Body of pancreas (tissue), 4 donors: ENCODE data around the gene IFNK. TPM values are rescaled to one million over a fixed set of nuclear protein-coding genes. Genes with fewer than 3 reads are reported as not detected.

ENCODE experiments used
- ATAC-seq: fragments of 150-250 bp; one replicate; pipeline ENCODE4 v1.9.1; 2016
- DNase-seq, 4 donors: peaks; one replicate each; pipeline ENCODE4 v3.0.0-alpha.2; 2019
- H3K27ac ChIP-seq, 4 donors: fragments of 200-600 bp; sonication (generic); 1 replicate in 3 of 4; 2 replicates in 1 of 4; pipeline versions ENCODE4 v1.5.1 to v1.6.1; 2016 to 2019; ENCODE audit warnings: mild to moderate bottlenecking in 1 of 4, mixed read lengths in 1 of 4, moderate library complexity in 1 of 4
- H3K27me3 ChIP-seq, 2 donors: fragments of 200-600 bp; sonication (generic); one replicate each; pipeline ENCODE4 v1.6.0; 2016; ENCODE audit warnings: mild to moderate bottlenecking in 1 of 2
- H3K36me3 ChIP-seq, 2 donors: fragments of 200-600 bp; sonication (generic); replicated peaks in 1 of 2; 2 replicates each; pipeline ENCODE4 v1.5.1; 2016; ENCODE audit warnings: low read depth in 2 of 2; ENCODE audit not compliant: insufficient read depth in 1 of 2
- H3K4me1 ChIP-seq: fragments of 200-600 bp; sonication (generic); one replicate; pipeline ENCODE4 v1.6.0; 2016
- H3K4me3 ChIP-seq, 2 donors: fragments of 200-600 bp; sonication (generic); 1 replicate in 1 of 2; 2 replicates in 1 of 2; pipeline ENCODE4 v1.5.1; 2016 to 2019
- H3K9me3 ChIP-seq, 3 donors: fragments of 200-600 bp; sonication (generic); 1 replicate in 2 of 3; 2 replicates in 1 of 3; pipeline ENCODE4 v1.5.1; 2016
- CTCF ChIP-seq, 7 experiments: fragments of 450-650 bp in 4 of 7; fragments of 200-600 bp in 3 of 7; sonication (generic) in 3 of 7; IDR thresholded peaks; one replicate each; pipeline ENCODE4 v1.5.1; 2016 to 2019; ENCODE audit warnings: antibody characterized with exemption in 7 of 7
- POLR2A ChIP-seq, 3 donors: fragments of 450-650 bp; IDR thresholded peaks; one replicate each; pipeline ENCODE4 v1.6.1; 2016; ENCODE audit warnings: antibody characterized with exemption in 3 of 3, mild to moderate bottlenecking in 2 of 3
- WGBS, 2 donors: methylation state at CpG; one replicate each; pipeline ENCODE4 v1.1.5; 2017; 5-methylcytosine and 5-hydroxymethylcytosine counted together
- intact Hi-C: fragments of 100-400 bp; cut with DNase I; formaldehyde crosslinking; loops from one replicate; pipeline ENCODE4 v1.15.1; 2023
- total RNA-seq, 2 donors: library from RNA; depleted of rRNA; stranded (reverse); fragments of >200 nt; gene quantifications; one replicate each; pipeline ENCODE4 v1.1.0, GENCODE V29; 2016

The IFNK gene
- total RNA-seq, 2 donors from 2014 or later: not detected

- Histone ChIP-seq H3K9me3 (no peaks in the 10 kb centered on the region), H3K27ac (no peak overlapping the region), H3K4me1 (peaks cover 32% of the 10 kb centered on the region), H3K36me3 (peaks cover 0 to 2% of the 10 kb centered on the region in 2 donors), H3K4me3 (no peak overlapping the region), H3K27me3 (no peaks in the 10 kb centered on the region)
- TF ChIP-seq POLR2A (IDR thresholded peaks at IDR 0.05) (no peak), CTCF (IDR thresholded peaks at IDR 0.05) (no peak)
- no peak for ATAC-seq
- WGBS, 2 donors: 81 to 84% methylated on average over 4 of the region's 4 CpGs
- no peak for DNase-seq
- intact Hi-C loops: no loop called here
These were observed 46.9 kb downstream of the IFNK start for GRCh38 chr9:27571011-27571410.

DNA sequence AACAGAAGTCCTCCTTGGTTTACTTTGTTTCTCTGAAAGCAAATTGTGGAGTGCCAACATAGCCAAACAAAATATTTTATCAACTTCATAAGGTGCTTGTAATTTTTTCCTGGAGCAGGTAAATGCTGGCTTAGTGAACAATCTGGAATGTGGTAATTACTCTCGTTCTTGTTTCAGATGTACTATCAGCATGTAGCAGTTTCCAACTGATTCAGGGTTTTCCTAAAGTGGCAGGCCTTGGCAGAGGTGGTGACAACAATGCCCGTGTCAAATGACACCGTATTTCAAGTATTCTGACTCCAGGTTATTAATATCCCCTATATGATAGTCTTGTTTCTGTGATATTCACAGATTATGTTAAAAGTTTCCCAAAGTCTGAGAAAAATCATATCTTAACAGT lies 48.0 kb downstream of the IFNK start:
- WGBS, 2 donors: 12% methylated on average over 3 of the region's 3 CpGs
- DNase-seq: peak in 2 of 4 donors; percentile 10 to 16
- TF ChIP-seq CTCF (IDR thresholded peaks at IDR 0.05) (no peak), POLR2A (IDR thresholded peaks at IDR 0.05) (no peak)

DNA sequence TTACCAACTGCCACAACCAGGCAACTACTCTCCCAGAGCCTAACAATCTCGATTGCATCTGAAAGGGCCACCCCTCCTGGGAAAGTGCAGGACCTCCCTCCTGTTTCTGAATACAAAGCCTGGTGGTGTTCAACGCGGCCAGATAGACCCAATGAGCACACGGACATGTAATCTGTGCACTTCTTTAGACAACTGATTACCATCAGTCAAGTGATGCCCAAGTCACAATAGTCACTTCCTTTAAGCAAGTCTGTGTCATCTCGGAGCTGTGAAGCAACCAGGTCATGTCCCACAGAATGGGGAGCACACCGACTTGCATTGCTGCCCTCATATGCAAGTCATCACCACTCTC lies 48.5 kb downstream of the IFNK start:
- intact Hi-C loops: no loop called here
- no peaks in the 10 kb centered on the region for H3K36me3 ChIP-seq

More for the DNA sequence above, 48.0 kb downstream of the IFNK start:
- Histone ChIP-seq H3K4me3 (no peak overlapping the region), H3K27ac (peak overlapping the region; percentile 27 to 98 (median 94)), H3K36me3 (no peaks in the 10 kb centered on the region), H3K4me1 (peaks cover 32% of the 10 kb centered on the region), H3K9me3 (no peaks in the 10 kb centered on the region), H3K27me3 (no peaks in the 10 kb centered on the region)
- ATAC-seq: no peak
- intact Hi-C loops: no loop called here

GRCh38 chr9:27572918-27573633 lies 49.0 kb downstream of the IFNK start, which contains the start of gene C9orf72:
Gene C9orf72, minus strand, starts transcription at chr9:27573481. Its CDS starts 6,361 bp downstream, at chr9:27567120.
- peak; percentile 89 for ATAC-seq
- TF ChIP-seq CTCF (IDR thresholded peaks at IDR 0.05) (no peak), POLR2A (IDR thresholded peaks at IDR 0.05) (peak; percentile 85 to 91 (median 85))
- H3K9me3 ChIP-seq: no peaks in the 10 kb centered on the region
- no peaks in the 10 kb centered on the region for H3K27me3 ChIP-seq
- WGBS, 2 donors: 0 to 1% methylated on average over 27 to 64 of the region's 72 CpGs
- peak within 1 kb of the TSS; percentile 80 to 98 (median 94) for H3K27ac ChIP-seq
- H3K36me3 ChIP-seq: no peaks in the 10 kb centered on the region
- peaks cover 32% of the 10 kb centered on the region for H3K4me1 ChIP-seq
- H3K4me3 ChIP-seq: peak within 1 kb of the TSS; percentile 49 to 55
- peak in 3 of 4 donors; percentile 78 to 84 (median 83) for DNase-seq
- intact Hi-C loops: no loop called here

More for the DNA sequence above, 48.5 kb downstream of the IFNK start:
- DNase-seq (peak; percentile 35 to 69 (median 46)), ATAC-seq (peak; percentile 30)
- TF ChIP-seq POLR2A (IDR thresholded peaks at IDR 0.05): peak in 2 of 3 donors; percentile 39 to 62
- TF ChIP-seq CTCF (IDR thresholded peaks at IDR 0.05): no peak
- Histone ChIP-seq H3K27me3 (no peaks in the 10 kb centered on the region), H3K27ac (peak overlapping the region; percentile 80 to 98 (median 94)), H3K4me3 (peak overlapping the region; percentile 48 to 55), H3K9me3 (no peaks in the 10 kb centered on the region), H3K4me1 (peaks cover 32% of the 10 kb centered on the region)
- 0% methylated on average over 6 of the region's 6 CpGs for WGBS, 2 donors
